T-helper 9 cell (primary cell): ENCODE results near the gene CCDC188.

Experiments
- DNase-seq: peaks from one replicate; pipeline ENCODE4 v3.0.0-alpha.2; 2020

The CCDC188 gene

DNA sequence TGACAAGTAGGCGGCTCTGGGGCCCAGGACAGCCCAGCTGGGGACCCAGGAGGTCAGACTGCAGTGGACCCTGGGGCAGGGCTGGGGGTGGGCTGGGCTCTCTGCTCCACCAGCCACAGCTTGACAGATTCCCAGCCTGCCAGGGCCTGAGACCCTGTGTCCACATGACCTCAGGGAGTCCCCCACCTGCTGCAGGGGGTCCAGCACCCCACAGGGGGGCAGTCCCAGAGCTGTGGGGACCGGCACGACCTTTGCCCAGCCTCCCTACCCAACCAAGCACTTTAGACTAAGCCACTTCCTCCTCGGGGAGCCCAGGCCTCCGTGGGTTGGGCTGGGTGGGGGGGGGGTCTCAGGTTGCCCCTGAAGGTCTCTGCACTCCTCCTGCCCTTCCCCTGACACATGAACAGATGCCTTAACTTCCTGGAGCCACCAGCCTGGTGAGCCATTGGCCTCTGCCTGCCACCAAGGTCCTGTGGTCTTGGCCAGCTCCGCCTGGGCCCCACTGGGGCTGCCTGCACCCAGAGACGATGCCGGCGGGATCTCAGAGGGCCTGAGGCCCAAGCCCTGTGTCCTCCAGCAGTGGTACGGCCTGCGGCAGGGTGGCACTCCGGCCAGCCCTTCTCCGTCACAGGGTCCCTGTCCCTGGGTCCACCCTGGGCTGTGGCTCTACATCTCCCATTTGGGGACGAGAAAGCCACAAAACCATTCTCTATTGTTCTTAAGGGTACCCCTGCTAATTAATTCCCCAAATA lies 3.4 kb downstream of the CCDC188 start:
- DNase-seq, result no peak

DNA sequence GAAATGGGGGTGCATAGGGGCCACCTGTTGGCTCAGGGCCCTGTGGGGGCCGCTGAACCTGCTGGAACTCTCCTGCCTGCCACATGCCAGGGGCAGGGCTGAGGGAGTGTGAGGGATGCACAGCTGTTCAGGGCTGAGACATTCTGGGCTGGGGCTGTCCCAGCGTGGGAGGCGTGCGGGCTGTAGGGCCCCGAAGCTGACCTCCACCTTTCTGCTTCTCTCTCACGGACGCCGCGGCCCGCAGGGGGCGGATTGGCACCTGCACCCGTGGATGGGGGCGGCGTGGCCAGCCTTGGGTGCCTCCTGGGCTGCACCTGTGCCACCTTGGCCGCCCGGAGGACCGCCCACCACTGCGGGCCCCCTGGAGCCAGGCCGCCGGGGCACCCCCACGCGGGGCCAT lies 4.1 kb downstream of the CCDC188 start:
- no peak for DNase-seq

- DNase-seq, result no peak
Measured at GRCh38 chr22:20145832-20146223, 5.0 kb downstream of the CCDC188 start.

- DNase-seq, result no peak
Measured at GRCh38 chr22:20145206-20145831, 5.5 kb downstream of the CCDC188 start.

- DNase-seq, result no peak
Measured at GRCh38 chr22:20143883-20144665, 6.8 kb downstream of the CCDC188 start.

- DNase-seq, result no peak
Measured at GRCh38 chr22:20142711-20143621, 7.9 kb downstream of the CCDC188 start.

DNA sequence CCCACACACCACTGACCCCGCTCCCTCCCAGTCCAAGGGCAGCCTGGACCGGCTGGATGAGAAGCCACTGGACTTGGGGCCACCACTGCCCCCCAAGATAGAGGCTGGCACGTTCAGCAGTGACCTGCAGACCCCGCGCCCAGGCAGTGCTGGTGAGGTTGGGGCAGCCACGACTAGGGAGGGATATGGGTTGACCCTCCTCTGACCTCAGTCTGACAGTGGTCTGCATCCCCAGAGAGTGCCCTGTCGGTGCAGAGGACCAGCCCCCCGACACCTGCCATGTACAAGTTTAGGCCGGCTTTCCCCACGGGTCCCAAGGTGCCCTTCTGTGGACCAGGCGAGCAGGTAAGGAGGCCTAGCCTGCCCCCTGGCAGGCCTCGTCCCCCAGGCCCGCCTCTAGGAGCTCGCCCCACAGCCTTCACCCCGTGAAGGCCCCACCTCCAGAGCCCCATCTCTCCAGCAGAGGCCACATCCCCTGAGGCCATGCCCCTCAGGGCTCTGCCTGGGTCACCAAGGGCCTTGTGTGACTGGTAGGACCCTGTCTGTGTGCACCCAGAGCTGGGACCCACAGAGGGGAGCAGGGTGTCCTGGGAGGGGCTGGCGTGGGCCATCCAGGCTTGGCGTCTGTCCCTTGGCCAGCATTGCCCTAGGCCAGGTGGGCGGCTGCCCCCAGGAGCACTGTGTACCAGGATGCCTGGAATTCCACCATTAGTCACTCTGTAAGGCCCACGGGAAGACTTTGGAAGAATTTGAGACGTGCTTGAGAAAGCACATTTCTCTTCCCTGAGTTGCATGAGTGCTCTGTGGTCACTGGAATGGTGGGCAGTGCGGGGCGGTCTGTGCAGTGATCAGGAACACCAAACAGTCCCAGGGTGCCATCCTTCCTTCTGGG lies 9.4 kb downstream of the CCDC188 start:
- DNase-seq, result no peak

DNA sequence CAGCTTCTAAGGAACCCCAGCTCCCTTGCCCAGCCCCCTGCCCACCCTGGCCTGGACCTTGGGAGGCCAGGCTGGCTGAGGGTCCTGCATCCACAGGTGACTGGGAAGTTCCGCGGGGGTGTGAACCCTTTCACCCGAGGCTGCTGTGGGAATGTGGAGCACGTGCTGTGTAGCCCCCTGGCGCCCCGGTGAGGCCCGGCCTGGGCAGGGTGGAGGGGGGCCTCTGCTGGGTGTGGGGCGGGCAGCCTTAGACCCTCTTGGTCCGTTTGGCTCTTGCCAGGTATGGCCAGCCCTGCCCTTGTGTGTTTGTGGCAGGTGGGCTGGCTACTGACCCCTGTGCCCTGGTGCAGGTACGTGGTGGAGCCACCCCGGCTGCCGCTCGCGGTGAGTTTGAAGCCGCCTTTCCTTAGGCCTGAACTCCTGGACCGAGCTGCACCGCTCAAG lies 10.3 kb downstream of the CCDC188 start:
- DNase-seq, result no peak

DNA sequence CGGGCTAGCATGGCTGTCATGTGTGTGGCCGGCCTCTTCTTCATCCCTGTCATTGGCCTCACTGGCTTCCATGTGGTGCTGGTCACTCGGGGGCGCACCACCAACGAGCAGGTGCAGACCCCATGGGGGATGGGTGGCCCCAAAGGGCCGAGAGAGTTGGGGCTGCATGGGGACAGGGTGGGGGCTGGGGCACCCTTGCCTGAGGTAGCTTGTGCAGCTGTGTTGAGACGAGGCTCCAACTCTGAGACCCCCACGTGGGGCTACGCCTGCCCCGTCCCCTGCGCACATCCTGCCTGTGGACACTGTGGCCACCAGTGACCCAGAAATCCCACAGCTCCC lies 10.8 kb downstream of the CCDC188 start:
- no peak for DNase-seq

DNA sequence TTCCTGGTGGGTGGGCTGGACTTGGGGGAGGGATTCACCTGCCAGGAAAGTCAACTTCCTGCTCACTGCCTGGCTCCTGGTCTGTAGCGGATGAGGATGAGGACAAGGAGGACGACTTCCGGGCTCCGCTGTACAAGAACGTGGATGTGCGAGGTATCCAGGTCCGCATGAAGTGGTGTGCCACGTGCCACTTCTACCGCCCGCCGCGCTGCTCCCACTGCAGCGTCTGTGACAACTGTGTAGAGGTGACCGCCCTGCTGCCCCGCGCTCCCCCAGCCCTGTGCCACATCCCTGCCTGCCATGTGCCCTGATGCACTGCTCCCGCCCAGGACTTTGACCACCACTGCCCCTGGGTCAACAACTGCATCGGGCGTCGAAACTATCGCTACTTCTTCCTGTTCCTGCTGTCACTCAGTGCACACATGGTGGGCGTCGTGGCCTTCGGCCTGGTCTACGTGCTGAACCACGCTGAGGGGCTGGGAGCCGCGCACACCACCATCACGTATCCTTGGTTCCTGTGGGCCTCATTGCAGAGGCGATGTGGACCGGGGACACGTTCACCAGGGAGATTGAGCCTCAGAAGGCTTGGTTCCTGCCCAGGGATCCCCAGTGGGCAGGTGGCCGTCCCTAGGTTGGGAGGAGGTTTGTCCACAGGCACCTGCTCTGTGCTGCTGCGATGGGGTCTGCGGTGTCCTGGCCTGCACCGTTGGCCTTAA lies 11.3 kb downstream of the CCDC188 start:
- no peak for DNase-seq

DNA sequence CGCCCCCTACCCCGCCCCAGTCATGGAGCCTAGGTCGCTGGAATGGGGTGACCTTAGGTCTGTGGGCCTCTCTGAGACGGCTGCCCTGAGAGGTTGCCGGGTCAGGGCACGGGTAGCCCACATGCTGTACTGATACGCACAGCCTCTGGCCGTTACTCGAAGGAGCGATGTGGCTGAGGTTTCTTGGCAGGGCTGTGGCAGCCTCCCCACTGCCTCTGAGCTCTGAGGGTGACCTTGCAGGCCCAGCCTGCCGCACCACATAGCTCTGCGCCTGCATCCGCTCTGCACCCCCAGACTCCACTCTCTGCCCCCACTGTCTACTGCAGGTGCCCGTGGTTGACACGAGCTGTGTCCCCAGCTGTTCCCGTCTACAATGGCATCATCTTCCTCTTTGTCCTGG lies 12.0 kb downstream of the CCDC188 start:
- no peak for DNase-seq

DNA sequence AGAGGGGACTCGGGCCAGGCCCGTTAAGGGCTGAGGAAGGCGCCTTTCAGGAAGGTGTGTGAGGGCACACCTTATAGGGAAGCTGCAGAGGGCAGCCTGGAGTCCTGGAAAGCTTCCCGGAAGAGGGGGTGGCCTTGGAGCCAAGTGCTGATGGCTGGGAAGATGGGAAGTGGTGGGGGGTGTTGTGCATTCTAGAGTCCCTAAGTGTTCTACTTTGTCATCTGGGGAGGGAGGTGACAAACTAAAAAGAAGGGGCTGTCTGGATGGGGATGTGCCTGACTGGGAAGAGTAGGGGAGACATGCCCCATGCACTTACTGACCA lies 12.5 kb downstream of the CCDC188 start:
- no peak for DNase-seq

- no peak for DNase-seq
Measured at GRCh38 chr22:20137671-20138416, 13.0 kb downstream of the CCDC188 start.

- DNase-seq, result no peak
Measured at GRCh38 chr22:20137113-20137512, 13.7 kb downstream of the CCDC188 start.

GRCh38 chr22:20136603-20136873 lies 14.3 kb downstream of the CCDC188 start:
- no peak for DNase-seq

DNA sequence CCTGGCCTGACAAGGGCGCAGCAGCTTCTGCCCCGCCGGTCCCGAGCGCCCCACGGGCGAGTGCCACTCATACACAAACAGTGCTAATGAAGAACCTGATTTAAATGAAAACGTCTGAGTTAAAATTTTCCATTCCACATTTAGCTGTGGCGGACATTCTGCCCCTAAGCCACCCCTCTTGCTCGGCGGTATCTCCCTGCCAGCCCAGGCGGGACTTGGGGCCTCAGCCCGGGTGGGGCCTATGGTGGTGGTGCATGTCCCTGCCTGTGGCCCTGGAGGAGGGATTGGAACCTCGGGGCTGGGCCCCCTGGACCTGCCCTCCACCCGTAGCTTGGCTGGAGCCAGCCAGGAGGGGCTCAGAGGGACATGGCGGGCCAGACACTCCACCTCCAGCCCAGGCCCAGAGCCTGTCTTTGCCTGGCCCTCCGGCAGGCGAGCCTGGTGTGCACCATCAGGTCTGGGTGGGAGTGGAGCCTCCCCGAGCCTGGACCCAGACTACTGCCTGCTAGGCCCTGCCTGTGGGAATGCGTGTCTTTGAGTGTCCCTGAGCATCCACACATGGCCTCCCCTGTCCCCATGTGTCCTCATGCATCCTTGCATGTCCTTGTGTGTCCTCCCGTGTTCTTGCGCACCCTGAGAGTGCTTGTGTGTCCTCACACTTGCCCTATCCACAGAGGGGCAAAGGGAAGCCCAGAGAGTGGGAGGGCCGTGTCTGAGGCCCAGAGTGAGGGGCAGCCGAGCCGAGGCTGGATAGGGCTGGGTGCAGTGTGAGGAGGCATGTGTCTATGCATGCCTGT lies 14.9 kb downstream of the CCDC188 start:
- DNase-seq, result no peak

- DNase-seq, result no peak
Measured at GRCh38 chr22:20135265-20135664, 15.6 kb downstream of the CCDC188 start.

DNA sequence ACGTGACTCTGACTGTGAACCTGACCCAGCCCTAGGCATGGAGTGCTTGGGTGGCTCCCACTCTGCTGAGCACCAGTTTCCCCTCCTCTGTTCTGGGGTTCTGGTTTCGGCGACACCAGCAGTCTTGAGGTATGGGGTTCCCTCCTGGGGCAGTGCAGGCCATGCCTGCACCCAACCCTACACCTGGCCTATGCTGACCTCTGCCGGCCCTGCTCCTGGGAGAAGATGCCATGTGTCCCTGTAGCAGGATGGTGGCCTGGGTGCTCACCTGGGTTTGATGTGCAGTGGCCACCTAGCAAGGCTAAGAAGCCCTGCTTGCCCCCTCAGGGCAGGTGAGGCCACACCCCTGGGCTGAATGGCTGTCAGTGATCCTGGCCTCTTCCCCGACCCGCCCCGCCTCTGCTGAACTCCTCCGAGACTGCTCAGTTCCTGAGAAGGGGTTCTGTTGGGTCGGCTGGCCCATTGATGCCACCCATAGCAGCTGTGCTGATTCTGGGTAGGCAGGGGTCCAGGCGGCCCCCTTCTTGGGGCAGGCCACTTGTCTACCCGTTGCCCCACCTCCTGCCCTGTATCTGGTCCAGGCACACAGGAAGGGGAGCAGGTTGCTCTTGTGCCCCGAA lies 16.8 kb downstream of the CCDC188 start:
- DNase-seq, result no peak

GRCh38 chr22:20132686-20133246 lies 18.1 kb downstream of the CCDC188 start:
- DNase-seq, result no peak
